Ectodermal cell (in vitro differentiated cells): ENCODE results near the gene SLC34A1.
"Not testable (repeated sequence)": the region's sequence is repeated elsewhere in the genome, so short reads cannot be mapped to it uniquely, and the experiment has no call there.

ENCODE experiments used
- H3K27ac ChIP-seq: 2 replicates; pipeline ENCODE4 v1.7.0; 2013; ENCODE audit warnings: mild to moderate bottlenecking, low read depth, low read length; ENCODE audit not compliant: insufficient read depth, poor library complexity, severe bottlenecking
- H3K27me3 ChIP-seq: 2 replicates; pipeline ENCODE4 v1.7.0; 2013; ENCODE audit warnings: mild to moderate bottlenecking, low read length; ENCODE audit not compliant: insufficient read depth, control insufficient read depth, poor library complexity, severe bottlenecking
- H3K36me3 ChIP-seq: one replicate; pipeline ENCODE4 v1.7.0; 2013; ENCODE audit warnings: low read length; ENCODE audit not compliant: control insufficient read depth, insufficient read depth
- H3K4me1 ChIP-seq: one replicate; pipeline ENCODE4 v1.7.0; 2013; ENCODE audit warnings: low read length; ENCODE audit not compliant: control insufficient read depth, insufficient read depth
- H3K4me3 ChIP-seq: 2 replicates; pipeline ENCODE4 v1.7.0; 2013; ENCODE audit warnings: low read depth, low read length, control low read depth; ENCODE audit not compliant: insufficient read depth
- H3K9me3 ChIP-seq: 2 replicates; pipeline ENCODE4 v1.7.0; 2013; ENCODE audit warnings: mild to moderate bottlenecking, low read length, moderate library complexity; ENCODE audit not compliant: control insufficient read depth
- WGBS, 2 experiments: methylation state at CpG; one replicate each; pipeline ENCODE4 v1.1.7; 2013; ENCODE audit warnings: missing lambda C conversion rate in 2 of 2; 5-methylcytosine and 5-hydroxymethylcytosine counted together

Gene SLC34A1

DNA sequence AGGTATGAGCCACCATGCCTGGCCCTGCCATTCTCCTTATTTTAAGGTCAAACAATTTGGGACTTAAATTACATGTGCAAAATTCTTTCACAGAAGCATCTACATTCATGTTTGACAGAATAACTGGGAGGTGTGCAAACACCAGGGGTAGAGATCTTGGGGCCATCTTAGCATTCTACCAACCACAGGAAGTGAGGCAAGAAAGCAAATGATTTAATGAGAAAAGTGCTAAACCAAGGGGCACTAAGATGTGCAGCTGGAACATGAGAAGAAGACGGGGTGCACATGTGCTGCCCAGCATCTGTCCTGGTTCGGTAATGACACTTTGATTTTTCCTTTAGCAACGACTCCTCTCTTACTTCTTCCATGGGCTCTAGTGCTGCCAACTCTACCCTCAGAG, 26.3 kb downstream of the SLC34A1 start:
- H3K9me3 ChIP-seq: no peaks in the 10 kb centered on the region
- H3K4me1 ChIP-seq: no peaks in the 10 kb centered on the region
- WGBS, 2 experiments: 84 to 88% methylated on average over 3 of the region's 3 CpGs
- H3K27me3 ChIP-seq: peaks cover 44% of the 10 kb centered on the region
- H3K4me3 ChIP-seq: no peak overlapping the region
- H3K36me3 ChIP-seq: no peaks in the 10 kb centered on the region
- no peak overlapping the region for H3K27ac ChIP-seq

DNA sequence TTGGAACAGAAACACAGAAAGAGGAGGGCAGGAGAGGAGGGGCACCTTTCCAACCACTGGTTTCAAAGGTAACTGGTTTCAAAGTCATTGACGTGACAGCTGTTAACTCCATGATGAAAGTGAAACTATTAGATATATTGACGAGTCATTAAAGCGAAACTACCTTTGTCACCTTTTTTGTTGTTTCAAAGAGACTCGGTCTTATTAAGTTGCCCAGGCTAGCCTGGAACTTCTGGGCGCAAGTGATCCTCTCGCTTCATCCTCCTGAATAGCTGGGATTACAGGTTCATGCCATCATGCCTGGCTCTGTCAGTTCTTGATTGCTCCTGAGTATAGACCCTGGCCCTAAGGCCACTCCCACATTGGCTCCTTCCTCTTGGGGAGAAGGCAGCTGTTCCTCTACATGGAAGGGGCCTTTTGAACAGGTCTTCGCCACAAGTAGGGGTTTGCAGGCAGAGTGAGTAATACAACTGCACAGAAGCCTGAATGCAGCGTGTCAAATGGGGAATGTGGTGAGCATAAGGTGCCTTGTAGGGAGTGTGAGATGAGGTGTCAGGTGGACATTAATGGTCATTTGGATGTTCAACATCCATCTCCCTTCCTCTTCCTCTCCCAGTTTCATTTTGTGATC, 28.5 kb downstream of the SLC34A1 start:
- H3K9me3 ChIP-seq: no peaks in the 10 kb centered on the region
- H3K27ac ChIP-seq: no peak overlapping the region
- peaks cover 23% of the 10 kb centered on the region for H3K27me3 ChIP-seq
- H3K36me3 ChIP-seq: no peaks in the 10 kb centered on the region
- H3K4me3 ChIP-seq: no peak overlapping the region
- 92 to 98% methylated on average over 8 of the region's 8 CpGs for WGBS, 2 experiments
- no peaks in the 10 kb centered on the region for H3K4me1 ChIP-seq

DNA sequence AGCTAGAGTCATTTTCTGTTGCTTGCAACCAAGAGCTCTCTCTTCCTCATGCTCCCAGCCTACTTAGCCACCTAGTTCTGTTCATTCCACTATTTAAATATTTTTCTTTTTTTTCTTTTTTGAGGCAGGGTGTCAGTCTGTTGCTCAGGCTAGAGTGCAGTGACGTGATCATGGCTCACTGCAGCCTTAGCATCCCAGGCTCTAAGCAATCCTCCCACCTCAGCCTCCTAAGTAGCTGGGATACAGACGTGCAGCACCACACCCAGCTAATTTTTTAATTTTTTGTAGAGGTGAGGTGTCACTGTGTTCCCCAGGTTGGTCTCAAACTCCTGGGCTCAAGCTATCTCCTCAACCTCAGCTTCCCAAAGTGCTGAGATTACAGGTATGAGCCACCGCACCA, 30.2 kb downstream of the SLC34A1 start:
- Histone ChIP-seq H3K36me3 (no peaks in the 10 kb centered on the region), H3K27me3 (peaks cover 10% of the 10 kb centered on the region), H3K27ac (no peak overlapping the region), H3K4me3 (no peak overlapping the region), H3K9me3 (no peaks in the 10 kb centered on the region), H3K4me1 (no peaks in the 10 kb centered on the region)
- 86 to 94% methylated on average over 3 of the region's 3 CpGs for WGBS, 2 experiments

DNA sequence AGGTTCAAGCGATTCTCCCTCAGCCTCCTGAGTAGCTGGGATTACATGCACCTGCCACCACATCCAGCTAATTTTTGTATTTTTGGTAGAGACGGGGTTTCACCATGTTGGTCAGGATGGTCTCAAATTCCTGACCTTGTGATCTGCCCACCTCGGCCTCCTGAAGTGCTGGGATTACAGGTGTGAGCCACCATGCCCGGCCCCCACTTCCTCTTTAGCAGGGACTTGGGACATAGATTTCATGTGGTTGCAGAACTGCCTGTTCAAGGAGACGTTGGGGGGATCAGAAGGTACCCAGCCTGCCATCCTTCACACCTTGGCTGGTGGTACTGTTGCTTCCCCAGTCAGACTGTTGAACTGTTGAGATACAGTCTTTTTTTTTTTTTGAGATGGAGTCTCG, 32.8 kb downstream of the SLC34A1 start:
- H3K4me3 ChIP-seq, H3K4me1 ChIP-seq, H3K36me3 ChIP-seq, H3K27me3 ChIP-seq, H3K9me3 ChIP-seq, H3K27ac ChIP-seq: not testable (repeated sequence)
- WGBS, 2 experiments: 91 to 92% methylated on average over 6 of the region's 6 CpGs

- H3K9me3 ChIP-seq: no peaks in the 10 kb centered on the region
- H3K4me1 ChIP-seq: no peaks in the 10 kb centered on the region
- WGBS, 2 experiments: 92 to 97% methylated on average over 3 of the region's 3 CpGs
- no peaks in the 10 kb centered on the region for H3K36me3 ChIP-seq
- H3K27ac ChIP-seq: no peak overlapping the region
- H3K27me3 ChIP-seq: peaks cover 1% of the 10 kb centered on the region
- no peak overlapping the region for H3K4me3 ChIP-seq
These were observed 34.8 kb downstream of the SLC34A1 start for GRCh38 chr5:177419046-177419445.

- H3K27me3 ChIP-seq, H3K36me3 ChIP-seq, H3K4me3 ChIP-seq, H3K27ac ChIP-seq, H3K4me1 ChIP-seq, H3K9me3 ChIP-seq: not testable (repeated sequence)
- 91 to 92% methylated on average over 7 of the region's 7 CpGs for WGBS, 2 experiments
These were observed 36.2 kb downstream of the SLC34A1 start for GRCh38 chr5:177420472-177420871.

GRCh38 chr5:177421062-177421798, 37.0 kb downstream of the SLC34A1 start:
- no peaks in the 10 kb centered on the region for H3K9me3 ChIP-seq
- 89 to 92% methylated on average over 6 of the region's 6 CpGs for WGBS, 2 experiments
- no peak overlapping the region for H3K4me3 ChIP-seq

GRCh38 chr5:177423671-177424070, 39.4 kb downstream of the SLC34A1 start:
- H3K36me3 ChIP-seq: no peaks in the 10 kb centered on the region
- 84 to 85% methylated on average over 2 of the region's 2 CpGs for WGBS, 2 experiments
- peaks cover 12% of the 10 kb centered on the region for H3K4me1 ChIP-seq
- H3K4me3 ChIP-seq: no peak overlapping the region
- H3K27me3 ChIP-seq: no peaks in the 10 kb centered on the region
- H3K9me3 ChIP-seq: no peaks in the 10 kb centered on the region
- H3K27ac ChIP-seq: no peak overlapping the region

More at GRCh38 chr5:177421062-177421798, 37.0 kb downstream of the SLC34A1 start:
- H3K27me3 ChIP-seq: no peaks in the 10 kb centered on the region
- no peak overlapping the region for H3K27ac ChIP-seq
- H3K36me3 ChIP-seq: no peaks in the 10 kb centered on the region
- no peaks in the 10 kb centered on the region for H3K4me1 ChIP-seq

GRCh38 chr5:177425196-177425800, 41.1 kb downstream of the SLC34A1 start:
- Histone ChIP-seq H3K36me3 (no peaks in the 10 kb centered on the region), H3K4me1 (peaks cover 12% of the 10 kb centered on the region), H3K4me3 (peak overlapping the region; percentile 58), H3K27me3 (no peaks in the 10 kb centered on the region), H3K9me3 (no peaks in the 10 kb centered on the region), H3K27ac (peak overlapping the region; percentile 91)
- 67% methylated on average over 13 of the region's 13 CpGs for WGBS, 2 experiments

DNA sequence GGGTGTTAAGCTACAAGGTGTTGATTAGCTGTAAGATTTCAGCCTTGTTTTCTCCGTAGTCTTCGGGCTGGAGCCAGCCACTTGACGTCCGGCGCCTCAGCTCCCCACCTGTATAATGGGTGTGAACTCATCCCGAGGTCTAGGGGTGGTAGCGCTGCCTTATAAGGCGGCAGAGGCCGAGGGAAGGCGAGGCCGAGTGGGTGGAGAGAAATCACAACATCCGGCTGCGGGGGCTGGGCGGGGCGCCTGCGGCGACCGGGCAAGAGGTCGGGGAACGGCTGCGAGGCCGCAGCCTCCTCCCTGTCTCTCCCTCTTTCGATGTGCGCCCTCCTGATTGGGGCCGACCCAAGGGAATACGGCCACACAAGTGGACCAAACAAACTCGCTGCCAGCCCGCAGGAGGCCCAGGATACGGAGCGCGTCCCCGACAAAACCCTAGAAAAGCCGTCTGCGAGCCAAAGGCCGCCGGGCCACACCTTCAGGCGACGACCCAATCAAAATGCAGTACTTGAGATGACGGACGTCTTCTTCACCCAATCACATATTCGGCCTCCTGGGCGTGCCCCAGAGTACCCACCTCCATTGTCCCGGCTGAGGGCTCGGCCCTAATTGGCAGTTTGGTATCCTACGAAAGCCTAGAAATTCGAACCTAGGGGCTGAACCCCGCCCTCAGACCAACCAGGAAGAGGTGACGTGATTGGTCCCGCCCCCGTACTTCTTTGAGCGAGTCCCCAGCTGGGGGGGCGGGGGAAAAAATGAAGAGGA, 41.7 kb downstream of the SLC34A1 start:
- peak overlapping the region; percentile 91 for H3K27ac ChIP-seq
- H3K4me3 ChIP-seq: peak overlapping the region; percentile 58
- H3K36me3 ChIP-seq: no peaks in the 10 kb centered on the region
- peaks cover 12% of the 10 kb centered on the region for H3K4me1 ChIP-seq
- WGBS, 2 experiments: 1% methylated on average over 52 of the region's 52 CpGs
- H3K9me3 ChIP-seq: no peaks in the 10 kb centered on the region
- H3K27me3 ChIP-seq: no peaks in the 10 kb centered on the region
